ENCODE measurements around the gene ZBTB39.

The ZBTB39 gene

GRCh38 chr12:57044468-57044867 lies 38.1 kb upstream of the ZBTB39 start:
- TF ChIP-seq USF1 (IDR thresholded peaks at IDR 0.05) (no peak), YY1 (IDR thresholded peaks at IDR 0.05; ENCODE audit: low read depth) (no peak), TAF1 (IDR thresholded peaks at IDR 0.05; ENCODE audit: low read depth) (no peak), EGR1 (IDR thresholded peaks at IDR 0.05) (no peak), CREB1 (IDR thresholded peaks at IDR 0.05; ENCODE audit: low read depth) (no peak)

- TF ChIP-seq FOXM1 (IDR thresholded peaks at IDR 0.05; ENCODE audit: borderline replicate concordance, low read depth) (no peak), USF1 (IDR thresholded peaks at IDR 0.05) (no peak), TCF12 (IDR thresholded peaks at IDR 0.05; ENCODE audit: low read depth) (no peak), REST (IDR thresholded peaks at IDR 0.05; ENCODE audit: low read depth) (no peak), CREB1 (IDR thresholded peaks at IDR 0.05; ENCODE audit: low read depth) (no peak), TEAD4 (IDR thresholded peaks at IDR 0.05) (no peak), TAF1 (IDR thresholded peaks at IDR 0.05; ENCODE audit: low read depth) (no peak), MAX (IDR thresholded peaks at IDR 0.05) (no peak), EP300 (IDR thresholded peaks at IDR 0.05; ENCODE audit: borderline replicate concordance) (no peak), ZBTB7A (IDR thresholded peaks at IDR 0.05; ENCODE audit: low read depth) (no peak), CEBPB (IDR thresholded peaks at IDR 0.05) (no peak), RAD21 (IDR thresholded peaks at IDR 0.05; ENCODE audit: low read depth) (no peak), YY1 (IDR thresholded peaks at IDR 0.05; ENCODE audit: low read depth) (no peak), EGR1 (IDR thresholded peaks at IDR 0.05) (no peak), NFIC (IDR thresholded peaks at IDR 0.05) (no peak)
Observed at GRCh38 chr12:57042695-57043094, 36.3 kb upstream of the ZBTB39 start.

DNA sequence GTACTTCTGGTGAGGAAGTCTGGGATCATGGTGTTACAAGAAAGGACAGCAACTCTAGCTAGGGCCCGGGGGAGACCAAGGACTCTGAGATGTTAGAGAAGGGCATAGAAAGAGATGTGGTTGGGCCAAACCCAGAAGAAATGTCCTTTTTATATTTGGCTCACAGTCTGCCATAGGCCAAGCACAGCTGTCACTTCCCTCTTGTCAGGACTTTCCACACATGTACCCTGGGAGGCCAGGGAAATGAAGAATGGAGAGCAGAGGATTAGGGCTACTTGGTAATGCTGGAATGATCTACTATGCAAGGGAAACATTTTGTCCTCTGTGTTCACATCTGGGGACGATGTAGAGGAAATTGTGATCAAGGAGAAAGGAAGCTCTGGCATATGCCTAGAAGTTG lies 34.4 kb upstream of the ZBTB39 start:
- TF ChIP-seq CREB1 (IDR thresholded peaks at IDR 0.05; ENCODE audit: low read depth): no peak
- TF ChIP-seq YY1 (IDR thresholded peaks at IDR 0.05; ENCODE audit: low read depth): no peak
- no peak for TF ChIP-seq TAF1 (IDR thresholded peaks at IDR 0.05; ENCODE audit: low read depth)
- TF ChIP-seq RAD21 (IDR thresholded peaks at IDR 0.05; ENCODE audit: low read depth): no peak
- TF ChIP-seq EP300 (IDR thresholded peaks at IDR 0.05; ENCODE audit: borderline replicate concordance): no peak
- no peak for TF ChIP-seq NFIC (IDR thresholded peaks at IDR 0.05)

GRCh38 chr12:57040211-57040610 lies 33.9 kb upstream of the ZBTB39 start:
- TF ChIP-seq NFIC (IDR thresholded peaks at IDR 0.05): no peak
- no peak for TF ChIP-seq EGR1 (IDR thresholded peaks at IDR 0.05)
- TF ChIP-seq FOXM1 (IDR thresholded peaks at IDR 0.05; ENCODE audit: borderline replicate concordance, low read depth): no peak
- TF ChIP-seq MAX (IDR thresholded peaks at IDR 0.05): no peak

DNA sequence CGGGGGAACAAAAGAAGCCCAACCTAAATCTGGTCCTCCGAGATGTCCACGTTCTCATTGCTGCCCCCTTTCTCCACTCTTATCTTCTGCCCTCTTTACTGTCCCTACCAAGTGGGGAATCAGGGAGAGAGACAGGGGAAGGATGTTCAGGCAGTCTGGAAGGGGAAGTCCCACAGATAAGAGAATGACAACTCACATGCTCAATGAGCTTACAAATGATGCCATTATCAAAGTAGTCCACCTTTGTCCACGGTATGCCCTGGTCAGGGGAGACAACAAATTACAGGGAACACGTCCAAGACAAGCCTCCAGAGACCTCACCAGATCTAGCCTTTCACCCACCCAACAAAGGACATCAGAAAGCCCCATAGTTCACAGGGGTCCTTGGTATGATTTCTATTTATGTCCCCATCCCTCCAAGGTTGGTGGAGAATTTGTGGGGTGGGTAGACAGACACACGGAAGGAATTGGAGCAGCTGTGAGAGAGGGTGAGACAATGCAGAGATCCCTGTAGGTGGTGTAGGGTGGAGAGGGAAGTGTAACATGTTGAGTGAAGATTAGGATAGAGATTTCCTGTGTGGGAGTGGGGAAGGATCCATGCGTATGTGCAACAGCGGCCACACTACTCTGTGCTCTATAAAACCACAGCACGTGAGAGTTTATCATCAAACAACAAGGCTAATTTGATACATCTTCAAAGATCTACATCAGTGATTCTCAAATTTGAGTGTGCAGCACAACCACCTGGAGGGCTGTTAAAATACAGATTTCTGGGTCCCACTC lies 32.9 kb upstream of the ZBTB39 start:
- TF ChIP-seq FOXM1 (IDR thresholded peaks at IDR 0.05; ENCODE audit: borderline replicate concordance, low read depth): no peak
- no peak for TF ChIP-seq TEAD4 (IDR thresholded peaks at IDR 0.05)
- TF ChIP-seq CEBPB (IDR thresholded peaks at IDR 0.05): no peak
- TF ChIP-seq EGR1 (IDR thresholded peaks at IDR 0.05): no peak
- no peak for TF ChIP-seq USF1 (IDR thresholded peaks at IDR 0.05)
- TF ChIP-seq EP300 (IDR thresholded peaks at IDR 0.05; ENCODE audit: borderline replicate concordance): no peak
- TF ChIP-seq MAX (IDR thresholded peaks at IDR 0.05): no peak
- TF ChIP-seq NFIC (IDR thresholded peaks at IDR 0.05): no peak
- TF ChIP-seq CREB1 (IDR thresholded peaks at IDR 0.05; ENCODE audit: low read depth): no peak
- TF ChIP-seq REST (IDR thresholded peaks at IDR 0.05; ENCODE audit: low read depth): no peak
- no peak for TF ChIP-seq ZBTB7A (IDR thresholded peaks at IDR 0.05; ENCODE audit: low read depth)
- TF ChIP-seq TAF1 (IDR thresholded peaks at IDR 0.05; ENCODE audit: low read depth): no peak
- TF ChIP-seq YY1 (IDR thresholded peaks at IDR 0.05; ENCODE audit: low read depth): no peak
- TF ChIP-seq RAD21 (IDR thresholded peaks at IDR 0.05; ENCODE audit: low read depth): no peak
- TF ChIP-seq TCF12 (IDR thresholded peaks at IDR 0.05; ENCODE audit: low read depth): no peak
